Right lobe of liver (tissue), 4 donors: ENCODE measurements around the gene SLC5A3.

Experiments
- POLR2A ChIP-seq: fragments of 450-650 bp; IDR thresholded peaks from one replicate; pipeline ENCODE4 v1.6.1; 2017; ENCODE audit warnings: antibody characterized with exemption, mild to moderate bottlenecking
- TF ChIP-seq, protein P1 (sequence below), 4 donors: fragments of 200-600 bp in 3 of 4; fragments of 450-650 bp in 1 of 4; IDR thresholded peaks; one replicate each; pipeline versions ENCODE4 v1.5.1 to v1.8.0; 2016 to 2022; ENCODE audit warnings: antibody characterized with exemption in 4 of 4, mild to moderate bottlenecking in 2 of 4
- donor health status: DM: no; HTN: no; CAD: no.
- donor health status: DM: no; HTN: no; CAD: no.
- donor health status: DM: no; HTN: yes; CAD: no.

GRCh38 chr21:34086887-34087306 is 13.5 kb downstream of the SLC5A3 start:
- no peak for TF ChIP-seq POLR2A
- TF ChIP-seq, protein P1, sequence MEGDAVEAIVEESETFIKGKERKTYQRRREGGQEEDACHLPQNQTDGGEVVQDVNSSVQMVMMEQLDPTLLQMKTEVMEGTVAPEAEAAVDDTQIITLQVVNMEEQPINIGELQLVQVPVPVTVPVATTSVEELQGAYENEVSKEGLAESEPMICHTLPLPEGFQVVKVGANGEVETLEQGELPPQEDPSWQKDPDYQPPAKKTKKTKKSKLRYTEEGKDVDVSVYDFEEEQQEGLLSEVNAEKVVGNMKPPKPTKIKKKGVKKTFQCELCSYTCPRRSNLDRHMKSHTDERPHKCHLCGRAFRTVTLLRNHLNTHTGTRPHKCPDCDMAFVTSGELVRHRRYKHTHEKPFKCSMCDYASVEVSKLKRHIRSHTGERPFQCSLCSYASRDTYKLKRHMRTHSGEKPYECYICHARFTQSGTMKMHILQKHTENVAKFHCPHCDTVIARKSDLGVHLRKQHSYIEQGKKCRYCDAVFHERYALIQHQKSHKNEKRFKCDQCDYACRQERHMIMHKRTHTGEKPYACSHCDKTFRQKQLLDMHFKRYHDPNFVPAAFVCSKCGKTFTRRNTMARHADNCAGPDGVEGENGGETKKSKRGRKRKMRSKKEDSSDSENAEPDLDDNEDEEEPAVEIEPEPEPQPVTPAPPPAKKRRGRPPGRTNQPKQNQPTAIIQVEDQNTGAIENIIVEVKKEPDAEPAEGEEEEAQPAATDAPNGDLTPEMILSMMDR (IDR thresholded peaks at IDR 0.05) = no peak
